NK-92 treated with Interleukin-12 subunit alpha and Interleukin-12 subunit beta, amount 100 ng/mL, for 24 hours (cell line): ENCODE data around the gene MCM6.
"Not testable (repeated sequence)": the region's sequence is repeated elsewhere in the genome, so short reads cannot be mapped to it uniquely, and the experiment has no call there.

Experiments used
- DNase-seq: peaks from one replicate; lab custom pipeline; 2025; lab: John Stamatoyannopoulos, UW

MCM6 gene

GRCh38 chr2:135876066-135876711 lies at the start of gene MCM6:
TSS of gene MCM6 (minus strand) at chr2:135876443. CDS start at chr2:135876365, 78 bp downstream.
- DNase-seq: peak; percentile 98

GRCh38 chr2:135925571-135925970 lies 49.3 kb upstream of the MCM6 start:
- no peak for DNase-seq

GRCh38 chr2:135916207-135916606 lies 40.0 kb upstream of the MCM6 start:
- DNase-seq: no peak

DNA sequence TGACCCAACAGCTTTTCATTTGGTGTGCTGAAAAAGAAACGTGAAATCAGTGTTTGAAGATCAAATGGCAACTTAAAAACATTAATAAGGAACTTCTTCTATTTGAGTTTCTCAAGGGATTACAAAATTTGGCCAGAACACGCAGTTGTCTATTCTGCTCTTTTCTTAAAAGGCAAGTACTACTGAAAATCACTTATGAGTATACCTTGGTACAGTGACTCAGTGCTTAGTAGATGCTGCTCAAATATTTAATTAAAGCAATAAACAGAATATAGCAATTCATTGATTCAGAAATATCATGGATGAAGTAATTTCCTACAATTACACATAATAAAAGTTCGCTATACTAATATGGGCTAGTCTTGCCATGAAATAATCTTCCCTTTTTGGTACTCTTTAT lies 38.2 kb upstream of the MCM6 start:
- no peak for DNase-seq

DNA sequence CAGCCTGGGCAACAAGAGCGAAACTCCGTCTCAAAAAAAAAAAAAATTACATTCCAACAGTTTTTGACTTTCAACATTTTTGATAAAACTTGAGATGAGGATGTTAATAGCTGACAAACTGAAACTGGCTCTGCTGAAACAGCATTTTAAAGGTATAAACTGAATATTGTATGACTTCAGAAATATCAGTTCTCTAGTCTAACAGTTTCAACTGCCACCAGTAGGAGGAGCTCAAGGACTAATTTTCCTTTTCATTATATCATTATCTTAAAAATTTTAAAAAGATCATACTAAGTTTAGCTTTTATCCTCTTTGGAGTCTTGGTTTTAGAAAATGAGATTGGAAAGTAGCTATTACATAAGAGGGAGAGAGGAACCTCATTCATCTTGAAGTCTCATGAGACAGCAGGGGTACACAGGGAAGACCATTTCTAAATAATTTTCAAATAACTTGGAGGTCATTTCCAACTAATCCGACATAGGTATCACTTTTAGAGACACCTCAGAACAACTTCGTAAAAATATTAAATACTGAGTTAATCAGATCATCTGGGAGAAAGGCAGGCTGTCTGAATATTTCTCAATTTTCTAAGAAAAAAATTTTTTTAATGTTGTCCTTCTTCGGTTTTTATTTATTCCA lies 37.6 kb upstream of the MCM6 start:
- DNase-seq: no peak

DNA sequence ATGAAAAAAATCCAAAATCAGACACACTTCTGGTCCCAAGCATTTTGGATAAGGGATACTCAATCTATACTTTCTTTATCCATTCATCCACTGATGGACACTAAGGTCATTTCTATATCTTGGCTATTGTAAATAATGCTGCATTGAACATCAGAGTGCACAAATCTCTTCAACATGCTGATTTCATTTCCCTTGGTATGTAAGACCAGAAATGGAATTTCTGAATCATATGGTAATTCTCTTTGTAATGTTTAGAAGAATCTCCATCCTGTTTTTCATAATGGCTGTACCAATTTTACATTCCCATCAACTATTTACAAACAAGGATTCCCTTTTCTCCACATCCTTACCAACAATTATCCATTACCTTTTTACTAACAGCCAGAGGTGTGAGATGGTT lies 33.7 kb upstream of the MCM6 start:
- DNase-seq: no peak

DNA sequence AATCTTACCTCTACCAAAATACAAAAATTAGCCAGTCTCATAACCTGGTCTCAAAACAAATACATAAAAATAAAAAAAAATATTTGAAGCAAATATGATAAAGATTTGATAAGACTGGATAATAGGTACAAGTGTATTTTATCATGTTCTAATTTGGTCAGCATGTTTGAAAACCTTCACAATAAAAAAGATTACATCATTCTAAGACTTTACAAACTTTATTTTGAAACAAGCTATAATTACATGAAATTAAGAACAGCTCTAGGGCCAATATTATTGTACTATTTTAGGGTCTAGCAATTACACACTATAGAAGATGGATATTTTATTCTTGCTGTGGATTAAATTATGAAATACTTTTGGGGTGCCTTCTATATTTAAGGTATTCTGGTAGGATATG lies 29.4 kb upstream of the MCM6 start:
- no peak for DNase-seq

GRCh38 chr2:135904341-135904989 lies 28.2 kb upstream of the MCM6 start:
- no peak for DNase-seq

DNA sequence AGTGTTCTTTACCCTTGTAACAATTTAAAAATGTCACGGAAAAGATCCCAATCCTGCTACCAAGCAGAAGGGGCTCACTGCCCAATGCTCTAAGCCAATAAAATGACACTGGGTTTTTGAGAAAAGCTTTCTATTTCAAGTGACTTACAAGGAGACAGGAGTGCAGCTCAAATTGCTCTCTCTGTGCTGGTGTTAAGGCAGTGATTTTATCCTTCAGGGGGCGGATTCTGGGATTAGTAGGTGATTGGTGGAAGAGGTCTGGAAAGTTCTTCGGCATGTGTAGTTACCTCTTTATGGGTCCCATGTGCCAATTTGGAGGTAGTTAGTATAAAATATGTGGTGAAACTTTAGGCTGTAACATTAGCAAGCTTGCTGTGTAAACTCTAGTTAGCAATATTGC lies 27.4 kb upstream of the MCM6 start:
- no peak for DNase-seq

GRCh38 chr2:135899567-135899966 lies 23.3 kb upstream of the MCM6 start:
- no peak for DNase-seq

DNA sequence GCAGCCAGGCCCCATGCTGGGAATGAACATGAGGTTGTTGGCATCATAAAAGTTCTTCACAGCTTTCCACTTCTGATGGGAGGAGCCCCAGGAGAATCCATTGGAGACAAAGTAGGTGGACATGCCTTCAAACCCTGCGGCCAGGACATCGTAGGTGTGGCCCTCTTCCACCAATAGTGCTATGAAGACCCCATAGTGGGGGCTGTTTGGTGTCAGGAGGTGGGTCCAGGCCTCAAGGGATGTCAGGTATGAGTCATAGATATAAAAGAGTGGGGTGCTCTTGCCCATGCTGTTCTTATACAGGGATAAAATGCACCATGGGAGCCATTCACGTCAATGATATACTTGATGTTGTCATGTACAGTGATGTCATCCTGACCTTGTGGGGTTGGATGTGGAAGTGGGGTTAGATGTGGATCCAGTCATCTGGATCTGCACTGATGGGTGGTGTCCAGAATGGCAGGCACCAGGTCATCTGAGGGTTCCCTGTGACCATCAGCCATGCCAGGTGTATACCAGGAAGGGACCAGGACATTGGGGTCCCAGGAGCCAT lies 22.1 kb upstream of the MCM6 start:
- no peak for DNase-seq

DNA sequence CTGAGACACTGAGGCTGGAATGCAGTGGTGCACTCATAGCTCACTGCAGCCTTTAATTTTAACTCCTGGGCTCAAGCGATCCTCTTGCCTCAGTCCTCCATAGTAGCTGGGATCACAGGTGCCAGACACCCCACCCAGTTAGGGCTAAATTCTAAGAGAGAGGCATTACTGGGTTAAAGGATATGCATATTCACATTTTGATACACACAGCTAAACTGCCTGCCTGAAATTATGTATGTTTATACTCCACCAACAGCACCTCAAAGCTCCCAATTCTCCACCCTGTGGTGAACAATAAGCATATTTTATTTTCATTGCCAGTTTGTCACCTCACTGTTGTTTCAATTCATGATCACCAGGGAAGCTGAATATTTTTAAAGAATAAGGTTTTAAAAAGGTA lies 18.7 kb upstream of the MCM6 start:
- no peak for DNase-seq

DNA sequence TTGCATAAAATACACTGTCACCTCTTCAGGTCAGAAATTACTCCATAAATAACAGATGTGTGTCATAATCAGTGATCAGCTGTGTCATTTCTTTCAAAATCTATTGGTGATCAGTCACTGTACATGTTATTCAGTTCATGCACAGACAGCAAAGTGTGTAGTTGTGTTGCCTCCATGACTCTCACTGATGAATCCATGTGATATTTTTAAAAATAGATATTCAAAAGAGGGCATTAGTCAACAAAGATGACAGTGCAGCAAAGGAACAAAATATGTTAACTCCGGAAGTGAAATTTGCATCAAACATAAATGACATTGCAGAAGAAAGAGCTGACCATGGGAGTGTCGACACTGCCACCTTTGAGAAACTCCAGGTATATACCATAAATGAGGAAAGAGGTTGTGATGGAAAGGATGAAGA lies 17.1 kb upstream of the MCM6 start:
- DNase-seq: no peak

- DNase-seq: no peak
Observed at GRCh38 chr2:135890835-135891234, 14.6 kb upstream of the MCM6 start.

DNA sequence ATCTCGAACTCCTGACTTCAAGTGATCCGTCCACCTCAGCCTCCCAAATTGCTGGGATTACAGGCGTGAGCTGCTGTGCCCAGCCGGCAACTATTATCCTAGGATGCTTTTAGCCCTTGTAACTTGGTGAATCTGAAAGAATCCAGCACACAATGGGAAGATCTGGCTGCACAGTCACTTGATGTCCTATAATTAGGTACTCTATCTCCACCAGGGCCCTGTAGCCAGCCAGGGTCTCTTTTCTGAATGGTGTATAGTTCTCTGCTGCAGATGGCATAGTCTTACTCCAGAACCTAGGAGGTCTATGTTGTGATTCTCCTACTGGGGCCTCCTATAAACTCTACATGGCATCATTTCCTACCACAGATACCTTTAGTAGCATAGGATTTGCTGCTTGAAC lies 13.9 kb upstream of the MCM6 start:
- no peak for DNase-seq

GRCh38 chr2:135888587-135888986 lies 12.3 kb upstream of the MCM6 start:
- not testable (repeated sequence) for DNase-seq

GRCh38 chr2:135885709-135886108 lies 9.5 kb upstream of the MCM6 start:
- DNase-seq: no peak

- DNase-seq: no peak
Observed at GRCh38 chr2:135882415-135882814, 6.2 kb upstream of the MCM6 start.

GRCh38 chr2:135876770-135877169 lies 527 bp upstream of the MCM6 start:
- not testable (repeated sequence) for DNase-seq

- peak; percentile 58 for DNase-seq
Observed at GRCh38 chr2:135875491-135876065, 665 bp downstream of the MCM6 start.

GRCh38 chr2:135874777-135875365 lies 1.4 kb downstream of the MCM6 start:
- no peak for DNase-seq

DNA sequence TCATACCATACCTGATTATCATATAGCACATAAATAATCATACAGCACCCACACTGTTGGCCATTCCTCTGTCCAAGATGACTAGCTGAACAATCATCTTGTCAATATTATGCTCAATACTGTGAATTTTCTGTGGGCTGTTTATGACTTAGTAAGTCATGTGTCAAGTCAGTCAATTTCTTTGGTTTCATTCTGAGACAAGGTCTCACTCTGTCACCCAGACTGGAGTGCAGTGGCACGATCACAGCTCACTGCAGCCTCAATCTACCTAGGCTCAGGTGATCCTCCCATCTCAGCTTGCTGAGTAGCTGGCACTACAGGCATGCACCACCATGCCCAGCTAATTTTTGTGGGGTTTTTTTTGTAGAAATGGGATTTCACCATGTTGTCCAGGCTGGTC lies 5.7 kb downstream of the MCM6 start:
- DNase-seq: no peak
